Activated T-cell treated with anti-CD3 and anti-CD28 coated beads, Interleukin-2, amount 50 U/mL, for 1 hour (primary cell): ENCODE results near the gene CFAP73.
"Not testable (repeated sequence)": the region's sequence is repeated elsewhere in the genome, so short reads cannot be mapped to it uniquely, and the experiment has no call there.

Experiments used
- DNase-seq: peaks from one replicate; pipeline ENCODE4 v3.0.0-alpha.2; 2020

CFAP73 gene

GRCh38 chr12:113149361-113150150 is at the start of gene CFAP73:
Gene CFAP73 (plus strand): TSS chr12:113149724. CDS start chr12:113149858, 134 bp downstream.
- DNase-seq, result no peak

GRCh38 chr12:113099764-113100163 is 49.8 kb upstream of the CFAP73 start:
- DNase-seq, result no peak

- DNase-seq, result no peak
Observed at GRCh38 chr12:113101751-113102150, 47.8 kb upstream of the CFAP73 start.

DNA sequence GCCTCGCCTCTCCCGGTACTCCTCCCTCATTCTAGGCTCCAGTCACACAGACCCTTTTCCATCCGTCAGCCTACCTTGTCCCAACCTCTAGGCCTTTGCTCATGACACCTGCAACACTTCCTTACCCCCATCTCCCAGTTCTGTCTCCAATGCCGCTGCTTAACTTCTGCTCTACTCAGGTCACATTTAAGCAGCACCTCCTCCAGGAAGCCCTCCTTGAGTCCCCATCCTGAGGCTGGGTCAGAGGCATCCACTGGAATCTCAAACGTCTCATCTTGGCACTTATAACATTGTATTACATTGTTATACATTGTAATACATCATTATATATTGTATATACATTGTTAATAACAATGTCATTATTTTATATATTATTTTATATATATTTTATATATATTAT is 46.7 kb upstream of the CFAP73 start:
- DNase-seq, result no peak

- DNase-seq, result peak; percentile 67
Observed at GRCh38 chr12:113103756-113104450, 45.6 kb upstream of the CFAP73 start.

- DNase-seq, result no peak
Observed at GRCh38 chr12:113104953-113105510, 44.5 kb upstream of the CFAP73 start.

DNA sequence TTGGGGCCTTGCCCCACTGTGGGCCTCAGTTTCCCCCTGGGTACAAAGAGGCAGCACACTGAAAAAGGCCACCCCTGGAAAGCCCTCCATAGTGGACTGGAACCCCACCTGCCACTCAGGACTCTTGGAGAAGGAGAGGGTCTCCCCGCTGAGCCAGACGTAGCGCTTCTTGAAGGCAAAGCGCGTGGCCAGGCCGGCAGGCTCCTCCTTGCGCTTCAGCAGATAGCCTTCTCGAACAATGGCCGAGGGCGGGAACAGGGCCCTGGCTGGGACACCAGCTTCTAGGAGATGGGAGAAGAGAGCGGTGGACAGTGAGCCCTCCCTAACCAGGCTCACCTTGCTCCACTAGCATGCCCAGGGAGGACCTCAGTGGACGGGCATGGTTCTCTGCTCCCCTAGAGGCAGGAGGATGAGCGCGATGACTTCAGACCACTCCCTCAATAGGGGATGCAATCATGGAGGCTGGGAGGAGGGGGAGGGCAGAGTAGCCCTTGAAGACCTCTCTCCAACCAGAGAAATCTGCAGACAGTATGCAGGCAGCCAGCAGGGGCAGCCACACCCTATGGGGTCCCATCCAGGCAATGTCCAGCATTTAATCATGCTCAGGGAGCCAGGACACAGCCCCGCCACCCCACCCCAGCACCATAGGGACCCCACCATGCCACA is 43.8 kb upstream of the CFAP73 start:
- DNase-seq, result no peak

DNA sequence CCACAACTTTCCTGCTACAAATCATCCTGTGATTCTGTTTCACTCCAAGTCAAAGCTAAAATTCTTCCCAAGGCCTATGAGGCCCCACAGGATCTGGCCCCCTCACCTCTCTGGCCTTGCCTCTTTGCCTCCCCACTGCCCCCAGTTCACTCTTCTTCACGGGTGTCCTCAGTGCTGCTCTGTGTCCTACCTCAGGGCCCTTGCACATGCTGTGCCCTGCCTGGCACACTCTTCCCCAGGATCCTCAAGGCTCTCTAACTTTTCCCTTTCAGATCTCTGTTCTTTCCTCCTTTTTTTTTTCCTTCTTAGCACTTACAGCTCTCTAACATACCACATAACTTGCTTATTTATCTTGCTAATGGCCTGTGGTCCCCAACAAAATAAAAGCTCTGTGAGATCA is 43.2 kb upstream of the CFAP73 start:
- no peak for DNase-seq

DNA sequence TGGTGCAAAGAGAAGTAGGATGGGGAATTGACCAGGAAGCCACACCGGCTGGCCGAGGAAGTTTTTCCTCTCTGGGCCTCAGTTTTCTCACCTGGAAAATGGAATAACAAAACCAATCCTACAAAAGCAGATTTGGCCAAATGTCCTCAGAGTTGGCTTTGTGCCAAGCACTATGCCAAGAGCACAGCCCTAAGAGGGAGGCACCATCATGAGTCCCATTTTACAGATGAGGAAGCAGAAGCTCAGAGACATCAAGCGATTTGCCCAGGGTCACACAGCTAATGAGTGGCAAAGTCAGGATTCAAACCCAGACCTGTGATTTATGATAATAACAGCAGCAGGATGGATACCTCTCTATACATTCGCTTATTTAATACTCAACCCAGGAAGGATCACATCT is 41.2 kb upstream of the CFAP73 start:
- DNase-seq, result no peak

- no peak for DNase-seq
Observed at GRCh38 chr12:113109360-113109759, 40.2 kb upstream of the CFAP73 start.

GRCh38 chr12:113109872-113110599 is 39.5 kb upstream of the CFAP73 start:
- DNase-seq, result no peak

- DNase-seq, result no peak
Observed at GRCh38 chr12:113111247-113111646, 38.3 kb upstream of the CFAP73 start.

DNA sequence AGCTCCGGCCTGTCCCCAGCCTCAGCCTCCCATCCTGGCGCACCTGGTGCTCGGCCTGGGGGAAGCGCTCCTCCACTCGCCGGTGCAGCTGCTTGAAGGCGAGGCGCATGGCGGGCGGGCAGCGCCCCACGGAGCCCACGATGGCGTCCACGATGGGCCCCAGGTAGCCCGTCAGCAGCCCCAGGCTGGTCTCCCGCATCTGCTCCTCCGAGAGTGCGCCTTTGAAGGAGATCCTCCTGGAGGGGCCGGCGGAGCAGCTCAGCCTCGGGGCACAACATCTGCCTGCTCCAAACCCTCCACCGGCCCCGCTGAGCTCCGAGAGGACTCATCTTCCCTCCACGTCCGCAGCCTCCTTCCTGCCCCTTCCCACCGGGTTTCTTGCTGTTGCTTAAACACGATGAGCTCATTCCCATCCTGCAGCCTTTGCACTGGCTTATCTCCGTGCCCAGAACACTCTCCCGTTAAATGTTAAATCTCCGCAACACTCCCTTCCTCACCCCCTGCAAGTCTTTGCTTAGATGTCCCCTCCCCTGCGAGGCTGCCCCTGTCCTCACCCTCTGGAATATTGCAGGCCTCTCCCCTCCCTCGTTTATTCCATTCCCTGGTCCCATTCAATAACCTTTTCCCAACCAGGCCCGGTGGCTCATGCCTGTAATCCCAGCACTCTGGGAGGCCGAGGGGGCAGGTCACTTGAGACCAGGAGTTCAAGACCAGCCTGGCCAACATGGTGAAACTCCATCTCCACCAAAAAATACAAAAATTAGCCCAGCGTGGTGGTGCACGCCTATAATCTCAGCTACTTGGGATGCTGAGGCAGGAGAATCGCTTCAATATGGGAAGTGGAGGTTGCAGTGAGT is 37.3 kb upstream of the CFAP73 start:
- DNase-seq, result no peak

GRCh38 chr12:113113397-113113796 is 36.1 kb upstream of the CFAP73 start:
- no peak for DNase-seq

- no peak for DNase-seq
Observed at GRCh38 chr12:113114447-113115178, 34.9 kb upstream of the CFAP73 start.

DNA sequence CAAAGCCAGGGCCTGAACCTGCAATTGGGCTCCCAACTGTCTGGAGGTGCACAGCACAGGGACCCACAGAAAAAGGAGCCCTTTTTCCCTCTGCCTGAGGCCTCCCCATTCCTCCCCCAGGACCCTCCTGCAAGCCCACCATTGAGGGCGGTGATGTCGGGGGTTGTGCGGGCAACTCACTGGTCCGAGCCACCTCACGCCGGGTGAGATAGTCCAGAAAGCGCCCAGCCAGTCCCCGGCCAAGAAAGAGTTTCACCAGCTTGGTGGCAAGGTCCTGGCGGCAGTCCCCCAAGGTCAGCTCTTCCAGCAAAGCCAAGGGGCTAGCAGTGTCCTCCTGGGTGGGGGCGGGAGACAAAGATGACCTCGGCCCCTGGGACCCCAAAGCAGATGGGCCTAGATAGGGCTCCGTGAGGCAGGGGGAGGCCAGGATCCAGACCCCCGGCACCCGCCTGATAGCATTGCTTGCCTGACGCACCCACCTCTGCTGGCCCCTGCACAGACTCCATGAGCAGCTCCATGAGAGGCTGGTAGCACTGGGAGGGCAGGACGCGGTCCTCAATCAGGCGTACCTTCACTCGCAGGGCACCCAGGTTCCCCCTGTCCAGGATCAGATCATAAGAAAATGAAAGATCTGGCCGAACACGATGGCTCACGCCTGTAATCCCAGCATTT is 33.9 kb upstream of the CFAP73 start:
- DNase-seq, result no peak

DNA sequence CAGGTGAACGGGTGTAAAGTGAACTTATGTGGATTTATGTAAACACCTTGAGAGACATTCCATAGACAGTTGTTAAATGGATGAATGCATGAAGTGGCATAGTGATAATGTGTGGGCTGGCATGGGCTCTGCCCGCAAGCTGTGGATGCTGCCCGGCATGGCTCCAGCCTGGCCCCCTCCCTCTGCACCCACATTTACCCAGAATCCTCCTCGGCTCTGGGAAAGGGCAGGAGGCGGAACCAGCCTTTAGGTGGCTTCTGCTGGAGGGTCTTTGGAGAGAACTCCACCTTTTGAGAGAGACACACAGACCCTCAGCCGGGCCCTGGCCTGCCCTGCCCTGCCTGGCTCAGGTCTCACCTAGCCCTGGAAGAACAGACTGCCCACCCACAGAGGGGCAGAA is 32.6 kb upstream of the CFAP73 start:
- no peak for DNase-seq

DNA sequence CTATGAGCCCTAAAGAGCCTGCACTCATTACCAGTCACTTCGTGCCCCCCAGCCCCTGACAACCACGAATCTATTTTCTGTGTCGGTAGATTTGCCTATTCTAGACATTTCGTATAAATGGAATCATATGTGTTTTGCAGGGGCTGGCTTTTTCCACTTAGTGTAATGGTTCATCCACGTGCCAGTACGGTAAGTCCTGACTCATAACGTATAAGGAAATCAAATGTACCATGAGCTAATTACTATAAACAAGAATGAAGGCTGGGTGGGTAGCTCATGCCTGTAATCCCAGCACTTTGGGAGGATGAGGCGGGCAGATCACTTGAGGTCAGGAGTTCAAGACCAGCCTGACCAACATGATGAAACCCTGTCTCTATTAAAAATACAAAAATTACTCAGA is 31.8 kb upstream of the CFAP73 start:
- DNase-seq, result not testable (repeated sequence)

DNA sequence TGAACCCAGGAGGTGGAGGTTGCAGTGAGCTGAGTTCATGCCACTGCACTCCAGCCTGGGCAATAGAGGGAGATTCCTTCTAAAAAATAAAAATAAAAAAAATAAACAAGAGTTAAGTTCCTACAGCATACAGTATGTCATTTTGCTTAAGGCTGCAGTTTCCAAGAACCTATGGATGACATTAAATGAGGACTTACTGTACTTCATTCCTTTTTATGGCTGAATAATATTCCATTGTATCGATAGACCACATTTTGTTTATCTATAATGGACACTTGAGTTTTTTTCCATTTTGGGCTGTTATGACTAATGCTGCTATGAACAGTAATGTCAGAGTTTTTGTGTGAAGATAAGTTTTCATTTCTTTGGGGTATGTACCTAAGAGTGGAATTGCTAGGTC is 31.4 kb upstream of the CFAP73 start:
- no peak for DNase-seq

DNA sequence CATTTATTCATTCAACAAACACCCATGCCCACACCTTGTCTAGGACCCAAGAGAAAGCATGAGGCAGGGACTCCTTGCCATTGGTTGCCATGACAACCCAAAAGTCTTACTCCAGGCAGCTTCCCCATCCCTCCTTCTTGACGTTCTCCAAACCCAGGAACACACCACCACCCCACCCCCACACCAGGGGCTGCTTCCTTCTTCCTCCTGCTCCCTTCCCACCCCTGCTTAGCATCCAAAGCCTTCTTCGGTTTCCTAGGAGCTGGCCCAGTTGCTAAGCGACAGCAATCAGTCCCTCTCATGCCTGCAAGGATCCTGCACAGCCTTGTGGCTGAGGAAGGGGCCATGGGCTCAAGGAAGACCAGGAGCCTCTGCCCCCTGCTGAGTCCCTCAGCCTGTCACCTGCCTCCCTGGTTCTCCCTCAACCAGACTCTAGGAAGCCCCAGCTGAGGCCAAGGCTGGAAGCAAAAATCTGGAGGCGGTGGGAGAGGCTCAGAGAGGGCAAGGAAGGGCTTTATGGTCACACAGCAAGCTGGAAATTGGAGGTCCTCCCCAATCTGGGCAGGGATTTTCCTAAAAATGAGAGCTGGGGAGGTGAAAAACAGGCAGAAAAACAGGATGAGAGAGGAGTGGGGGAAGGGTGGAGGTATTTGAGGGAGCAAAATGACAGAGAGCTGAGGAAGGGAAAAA is 29.4 kb upstream of the CFAP73 start:
- no peak for DNase-seq
